Measurements from ENCODE around the gene XDH.

DNA sequence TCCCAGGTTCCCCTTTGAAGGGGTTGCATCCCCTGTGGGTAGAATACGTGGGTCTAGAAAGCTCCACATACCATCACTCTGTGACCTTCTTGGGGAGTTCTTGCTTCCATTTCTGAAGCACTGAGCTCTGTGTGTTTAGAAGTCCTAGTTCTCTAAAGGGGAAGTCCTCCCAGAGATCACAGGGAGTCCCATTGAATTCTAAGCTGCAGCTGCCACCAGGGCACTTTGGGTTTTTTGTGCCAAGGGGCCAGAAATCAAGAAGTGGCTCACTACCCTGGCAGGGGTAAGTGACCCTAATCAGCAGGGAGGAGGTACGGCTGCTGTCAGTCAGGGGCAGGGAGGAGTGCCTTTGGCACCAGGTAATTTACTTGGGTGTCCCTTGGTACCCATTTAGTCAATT lies 109.7 kb downstream of the XDH start:
- TF ChIP-seq POLR2A (IDR thresholded peaks at IDR 0.05) (no peak), CTCF (IDR thresholded peaks at IDR 0.05) (no peak)

All from esophagus squamous epithelium (tissue), 4 donors.